Cerebellar cortex (tissue), 1 donor: ENCODE results near the gene SPINK5.

Experiments used
- DNase-seq: peaks from one replicate; pipeline ENCODE4 v3.0.0-alpha.2; 2015; ENCODE audit warnings: low spot score

SPINK5 gene

DNA sequence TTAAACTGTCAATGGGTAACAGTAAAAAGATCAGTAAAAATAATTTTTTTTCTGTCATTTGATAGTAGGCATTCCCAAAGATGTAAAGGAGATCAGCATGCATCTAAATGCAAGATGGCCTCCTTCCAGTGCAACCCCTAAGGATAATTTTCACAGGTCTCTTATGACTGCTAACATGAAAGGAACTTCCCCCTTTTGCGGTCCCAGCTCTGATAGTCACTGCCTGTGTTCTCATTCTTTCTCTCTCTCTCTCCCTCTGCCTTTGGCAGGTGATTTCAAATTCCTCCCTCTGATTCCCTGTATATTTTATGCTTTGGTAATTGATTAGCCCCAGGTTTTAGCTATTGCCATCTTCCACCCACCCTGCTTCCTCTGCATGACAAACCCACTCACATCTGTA is 113.4 kb downstream of the SPINK5 start:
- no peak for DNase-seq

DNA sequence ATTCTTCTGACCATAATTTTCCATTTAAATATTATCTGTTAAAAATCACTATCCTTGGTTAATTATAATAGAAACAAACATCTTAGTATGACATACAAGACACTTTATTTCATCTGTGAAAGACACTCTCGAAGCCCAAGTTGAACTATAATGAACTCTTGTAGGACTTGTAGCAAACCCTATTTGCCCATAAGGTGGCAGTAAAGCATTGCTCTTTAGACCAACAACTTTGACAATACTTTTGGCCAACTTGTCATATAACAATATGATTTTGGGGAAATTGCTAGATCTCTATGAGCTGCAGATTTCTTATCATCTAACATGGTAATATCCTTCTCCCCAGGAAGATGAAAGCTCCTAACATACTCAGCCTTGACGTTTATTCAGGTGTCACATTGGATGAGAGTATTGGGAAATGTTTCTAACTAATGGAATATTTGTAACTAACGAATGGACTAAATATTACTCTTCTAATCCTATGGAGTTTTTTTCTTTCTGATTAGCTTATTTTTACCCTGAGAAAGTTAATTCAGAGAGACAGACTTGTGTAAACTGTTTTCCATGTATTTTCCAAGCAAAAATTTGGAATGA is 115.5 kb downstream of the SPINK5 start:
- DNase-seq, result peak; percentile 53

DNA sequence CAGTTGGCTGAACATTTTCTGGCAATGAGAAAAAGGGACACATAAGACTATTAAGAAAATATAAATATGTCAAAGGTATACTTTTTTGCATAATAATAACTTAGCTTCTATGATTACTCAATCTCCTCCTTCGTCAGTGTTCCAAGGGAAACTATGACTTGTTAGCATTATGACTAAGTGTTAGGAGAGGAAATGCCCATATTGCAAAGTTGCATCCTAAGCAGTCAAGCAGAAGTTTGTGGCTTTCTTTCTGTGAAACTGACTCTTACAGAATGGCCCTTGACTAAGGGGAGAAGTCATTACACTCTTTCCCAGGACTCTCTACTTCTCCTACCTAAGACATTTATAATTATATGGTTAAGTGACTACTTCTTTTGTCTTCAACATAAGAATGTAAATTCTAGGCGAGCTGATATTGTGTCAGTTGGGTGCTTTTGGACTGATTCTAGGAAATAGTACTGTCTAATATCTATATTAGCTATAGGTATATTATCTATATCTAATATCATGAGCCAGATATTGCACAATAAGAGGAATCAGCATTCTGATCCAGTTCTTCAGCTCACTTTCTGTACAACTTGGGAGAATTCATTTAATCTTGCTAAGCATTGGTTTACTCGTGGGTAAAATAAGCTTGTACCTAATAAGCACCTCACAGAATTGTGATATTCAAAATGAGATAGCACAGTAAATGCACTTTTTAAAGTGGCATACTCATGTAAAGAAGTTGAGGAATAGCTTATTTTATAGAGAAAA is 122.6 kb downstream of the SPINK5 start:
- DNase-seq, result no peak
